Glutamatergic neuron (in vitro differentiated cells): ENCODE data around the gene SYS1. TPM values are rescaled to one million over a fixed set of nuclear protein-coding genes. Genes with fewer than 3 reads are reported as not detected.

ENCODE experiments used
- DNase-seq: peaks from one replicate; pipeline ENCODE4 v3.0.0; 2022
- H3K27ac Mint-ChIP-seq: one replicate; pipeline ENCODE4 v1.8.0; 2020; ENCODE audit warnings: mild to moderate bottlenecking, mixed read lengths, inconsistent platforms; ENCODE audit not compliant: unreplicated experiment
- H3K27me3 Mint-ChIP-seq: one replicate; pipeline ENCODE4 v1.8.0; 2020; ENCODE audit warnings: mild to moderate bottlenecking, moderate library complexity, mixed read lengths, inconsistent platforms; ENCODE audit not compliant: unreplicated experiment
- H3K36me3 Mint-ChIP-seq: one replicate; pipeline ENCODE4 v1.8.0; 2020; ENCODE audit warnings: mild to moderate bottlenecking, mixed read lengths, inconsistent platforms; ENCODE audit not compliant: unreplicated experiment
- H3K4me1 Mint-ChIP-seq: one replicate; pipeline ENCODE4 v1.8.0; 2020; ENCODE audit warnings: mild to moderate bottlenecking, low read depth, mixed read lengths, inconsistent platforms; ENCODE audit not compliant: unreplicated experiment
- H3K4me3 Mint-ChIP-seq: one replicate; pipeline ENCODE4 v1.8.0; 2020; ENCODE audit warnings: mild to moderate bottlenecking, mixed read lengths, inconsistent platforms; ENCODE audit not compliant: unreplicated experiment
- H3K9me3 Mint-ChIP-seq: one replicate; pipeline ENCODE4 v1.8.0; 2020; ENCODE audit warnings: mild to moderate bottlenecking, moderate library complexity, mixed read lengths, inconsistent platforms; ENCODE audit not compliant: unreplicated experiment
- CTCF ChIP-seq: fragments of 200-600 bp; sonication (generic); IDR thresholded peaks from one replicate; pipeline ENCODE4 v1.5.0; 2021; ENCODE audit not compliant: partially characterized antibody, unreplicated experiment
- total RNA-seq: library from RNA; stranded (reverse); fragmentation: NEBNext Ultra II Directional; extraction: Animal tissue kit (Norgen Biotek cat#: 25700); gene quantifications from one replicate; pipeline ENCODE4 v1.2.1, GENCODE V29; 2021; ENCODE audit not compliant: unreplicated experiment

Gene SYS1
- total RNA-seq, 1 donor from 2014 or later, result 17.7 TPM

- Mint-ChIP-seq H3K27me3 (peaks cover 2% of the 10 kb centered on the region), H3K4me3 (no peak overlapping the region), H3K27ac (no peak overlapping the region), H3K36me3 (peaks cover 11% of the 10 kb centered on the region), H3K4me1 (no peaks in the 10 kb centered on the region), H3K9me3 (peaks cover 2% of the 10 kb centered on the region)
- no peak for TF ChIP-seq CTCF
- DNase-seq, result no peak
Observed at GRCh38 chr20:45395114-45395415, 32.1 kb downstream of the SYS1 start.

- no peaks in the 10 kb centered on the region for H3K4me1 Mint-ChIP-seq
- H3K36me3 Mint-ChIP-seq, result peaks cover 23% of the 10 kb centered on the region
- TF ChIP-seq CTCF, result no peak
- DNase-seq, result no peak
- H3K27me3 Mint-ChIP-seq, result peaks cover 5% of the 10 kb centered on the region
- H3K27ac Mint-ChIP-seq, result no peak overlapping the region
- no peak overlapping the region for H3K4me3 Mint-ChIP-seq
- peaks cover 16% of the 10 kb centered on the region for H3K9me3 Mint-ChIP-seq
Observed at GRCh38 chr20:45399018-45399417, 36.1 kb downstream of the SYS1 start.

- no peak for DNase-seq
- no peak for TF ChIP-seq CTCF
- Mint-ChIP-seq H3K9me3 (peaks cover 18% of the 10 kb centered on the region), H3K4me3 (no peak overlapping the region), H3K36me3 (peaks cover 23% of the 10 kb centered on the region), H3K27me3 (peaks cover 12% of the 10 kb centered on the region), H3K4me1 (no peaks in the 10 kb centered on the region), H3K27ac (no peak overlapping the region)
Observed at GRCh38 chr20:45400346-45401031, 37.5 kb downstream of the SYS1 start.

GRCh38 chr20:45402946-45403345 lies 40.0 kb downstream of the SYS1 start:
- TF ChIP-seq CTCF, result no peak
- H3K9me3 Mint-ChIP-seq, result peaks cover 19% of the 10 kb centered on the region
- H3K27me3 Mint-ChIP-seq, result peaks cover 18% of the 10 kb centered on the region
- peaks cover 23% of the 10 kb centered on the region for H3K36me3 Mint-ChIP-seq
- H3K4me1 Mint-ChIP-seq, result no peaks in the 10 kb centered on the region
- no peak overlapping the region for H3K4me3 Mint-ChIP-seq
- no peak for DNase-seq
- no peak overlapping the region for H3K27ac Mint-ChIP-seq

- H3K4me3 Mint-ChIP-seq, result peak overlapping the region; percentile 35
- peaks cover 18% of the 10 kb centered on the region for H3K27me3 Mint-ChIP-seq
- no peak for DNase-seq
- H3K27ac Mint-ChIP-seq, result no peak overlapping the region
- H3K4me1 Mint-ChIP-seq, result no peaks in the 10 kb centered on the region
- peaks cover 21% of the 10 kb centered on the region for H3K9me3 Mint-ChIP-seq
- H3K36me3 Mint-ChIP-seq, result peaks cover 18% of the 10 kb centered on the region
- no peak for TF ChIP-seq CTCF
Observed at GRCh38 chr20:45404438-45404837, 41.5 kb downstream of the SYS1 start.
